Hepatocyte (in vitro differentiated cells): ENCODE data around the gene NUBP2. TPM values are rescaled to one million over a fixed set of nuclear protein-coding genes. Genes with fewer than 3 reads are reported as not detected.

Experiments used
- DNase-seq: peaks from one replicate; pipeline ENCODE4 v3.0.0-alpha.2; 2016; ENCODE audit warnings: low spot score
- H2AFZ ChIP-seq: fragments of 200-600 bp; sonication (generic); 2 replicates; pipeline ENCODE4 v1.6.0; 2016; ENCODE audit warnings: antibody characterized with exemption, mild to moderate bottlenecking
- H3K27ac ChIP-seq: fragments of 200-600 bp; sonication (generic); 2 replicates; pipeline ENCODE4 v1.5.1; 2016; ENCODE audit warnings: mild to moderate bottlenecking
- H3K27me3 ChIP-seq: fragments of 200-600 bp; sonication (generic); 2 replicates; pipeline ENCODE4 v1.6.1; 2016
- H3K36me3 ChIP-seq: fragments of 200-600 bp; sonication (generic); replicated peaks from 2 replicates; pipeline ENCODE4 v1.5.1; 2016; ENCODE audit warnings: low read depth; ENCODE audit not compliant: insufficient read depth
- H3K4me1 ChIP-seq: fragments of 200-600 bp; sonication (generic); 2 replicates; pipeline ENCODE4 v1.5.1; 2016; ENCODE audit warnings: mild to moderate bottlenecking, moderate library complexity; ENCODE audit not compliant: insufficient read depth
- H3K4me2 ChIP-seq: fragments of 200-600 bp; sonication (generic); 2 replicates; pipeline ENCODE4 v1.6.0; 2016
- H3K4me3 ChIP-seq: fragments of 200-600 bp; sonication (generic); 2 replicates; pipeline ENCODE4 v1.5.1; 2016; ENCODE audit warnings: mild to moderate bottlenecking
- H3K79me2 ChIP-seq: fragments of 200-600 bp; sonication (generic); 2 replicates; pipeline ENCODE4 v1.6.0; 2017; ENCODE audit warnings: mild to moderate bottlenecking
- H3K9me2 ChIP-seq: fragments of 200-600 bp; sonication (generic); replicated peaks from 2 replicates; pipeline ENCODE4 v1.6.0; 2017; ENCODE audit warnings: mild to moderate bottlenecking; ENCODE audit not compliant: insufficient read depth
- H3K9me3 ChIP-seq: fragments of 200-600 bp; sonication (generic); 2 replicates; pipeline ENCODE4 v1.5.1; 2016; ENCODE audit warnings: low read depth, mild to moderate bottlenecking
- H4K20me1 ChIP-seq: fragments of 200-600 bp; sonication (generic); 2 replicates; pipeline ENCODE4 v1.6.0; 2016; ENCODE audit warnings: mild to moderate bottlenecking; ENCODE audit not compliant: insufficient read depth, poor library complexity, severe bottlenecking
- EZH2 ChIP-seq: fragments of 200-600 bp; sonication (generic); IDR thresholded peaks from 2 replicates; pipeline ENCODE4 v1.6.1; 2016; ENCODE audit warnings: antibody characterized with exemption, mild to moderate bottlenecking, borderline replicate concordance
- EZH2phosphoT487 ChIP-seq: fragments of 200-600 bp; sonication (generic); IDR thresholded peaks from one replicate; pipeline ENCODE4 v1.6.1; 2018; ENCODE audit warnings: antibody characterized with exemption, mild to moderate bottlenecking, low read depth, moderate library complexity; ENCODE audit not compliant: unreplicated experiment, severe bottlenecking
- WGBS: methylation state at CpG from one replicate; pipeline ENCODE4 v1.1.6; 2016; ENCODE audit warnings: low lambda C conversion rate; ENCODE audit errors: missing lambda C conversion rate; 5-methylcytosine and 5-hydroxymethylcytosine counted together
- polyA plus RNA-seq: library from polyadenylated mRNA; unstranded; fragments of >200 nt; fragmentation: Nextera tagmentation; extraction: Ambion mirVana; gene quantifications from 2 replicates; pipeline ENCODE4 v1.2.1, GENCODE V29; 2016
- total RNA-seq: library from RNA; depleted of rRNA; stranded (reverse); fragments of >200 nt; gene quantifications from 2 replicates; pipeline ENCODE4 v1.2.3, GENCODE V29; 2014
- TF ChIP-seq, protein P1 (sequence below): fragments of 200-600 bp; sonication (generic); IDR thresholded peaks from 2 replicates; pipeline ENCODE4 v1.5.1; 2016; ENCODE audit warnings: antibody characterized with exemption, mild to moderate bottlenecking; ENCODE audit not compliant: poor library complexity

The NUBP2 gene
- total and polyA plus RNA-seq, 2 experiments from 2014 or later: 85.4 to 101 TPM

DNA sequence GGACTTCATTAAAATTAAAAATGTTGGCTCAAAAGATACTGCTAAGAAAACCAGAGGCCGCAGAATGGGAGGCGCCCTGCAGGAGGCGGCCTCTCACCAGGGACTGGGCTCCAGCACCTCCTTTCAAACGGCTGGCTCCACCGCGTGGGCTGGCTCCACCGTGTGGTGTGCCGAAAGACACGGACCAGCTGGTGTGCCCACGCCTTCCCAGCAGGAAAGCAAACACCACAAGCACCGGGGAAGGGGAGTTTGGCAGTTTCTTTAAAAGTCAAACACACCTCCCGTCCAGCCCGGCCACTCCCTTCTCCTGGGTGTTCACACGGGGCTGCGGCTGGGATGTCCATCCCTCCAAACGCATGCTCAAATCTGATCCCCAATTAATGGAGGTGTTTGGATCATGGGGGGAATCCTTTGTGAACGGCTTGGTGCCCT, 30.0 kb downstream of the NUBP2 start:
- Histone ChIP-seq H3K36me3 (no peaks in the 10 kb centered on the region), H3K79me2 (no peaks in the 10 kb centered on the region), H4K20me1 (peaks cover 3% of the 10 kb centered on the region), H2AFZ (no peak overlapping the region), H3K27me3 (no peaks in the 10 kb centered on the region), H3K4me2 (no peak overlapping the region), H3K9me3 (no peaks in the 10 kb centered on the region), H3K9me2 (no peaks in the 10 kb centered on the region), H3K4me3 (no peak overlapping the region), H3K4me1 (no peaks in the 10 kb centered on the region), H3K27ac (no peak overlapping the region)
- whole genome bisulfite sequencing: 36% methylated on average over 17 of the region's 17 CpGs
- peak; percentile 87 for DNase-seq
- TF ChIP-seq EZH2: no peak
- TF ChIP-seq, protein P1, sequence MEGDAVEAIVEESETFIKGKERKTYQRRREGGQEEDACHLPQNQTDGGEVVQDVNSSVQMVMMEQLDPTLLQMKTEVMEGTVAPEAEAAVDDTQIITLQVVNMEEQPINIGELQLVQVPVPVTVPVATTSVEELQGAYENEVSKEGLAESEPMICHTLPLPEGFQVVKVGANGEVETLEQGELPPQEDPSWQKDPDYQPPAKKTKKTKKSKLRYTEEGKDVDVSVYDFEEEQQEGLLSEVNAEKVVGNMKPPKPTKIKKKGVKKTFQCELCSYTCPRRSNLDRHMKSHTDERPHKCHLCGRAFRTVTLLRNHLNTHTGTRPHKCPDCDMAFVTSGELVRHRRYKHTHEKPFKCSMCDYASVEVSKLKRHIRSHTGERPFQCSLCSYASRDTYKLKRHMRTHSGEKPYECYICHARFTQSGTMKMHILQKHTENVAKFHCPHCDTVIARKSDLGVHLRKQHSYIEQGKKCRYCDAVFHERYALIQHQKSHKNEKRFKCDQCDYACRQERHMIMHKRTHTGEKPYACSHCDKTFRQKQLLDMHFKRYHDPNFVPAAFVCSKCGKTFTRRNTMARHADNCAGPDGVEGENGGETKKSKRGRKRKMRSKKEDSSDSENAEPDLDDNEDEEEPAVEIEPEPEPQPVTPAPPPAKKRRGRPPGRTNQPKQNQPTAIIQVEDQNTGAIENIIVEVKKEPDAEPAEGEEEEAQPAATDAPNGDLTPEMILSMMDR: peak; percentile 57

DNA sequence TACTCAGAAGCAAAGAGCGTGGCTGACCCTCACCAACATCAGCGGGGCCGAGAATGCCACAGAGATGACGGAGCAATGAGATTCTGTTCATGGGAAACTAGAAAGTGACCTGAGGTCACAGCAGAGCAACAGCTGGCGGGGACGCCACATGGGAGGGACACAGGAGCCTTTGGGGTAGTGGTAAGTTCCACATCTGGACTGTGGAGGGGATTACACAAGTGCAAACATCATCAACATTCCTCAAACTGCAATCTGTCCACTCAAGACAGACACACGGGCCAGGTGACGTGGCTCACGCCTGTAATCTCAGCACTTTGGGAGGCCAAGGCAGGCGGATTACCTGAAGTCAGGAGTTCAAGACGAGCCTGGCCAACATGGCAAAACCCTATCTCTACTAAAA, 32.7 kb downstream of the NUBP2 start:
- no peak overlapping the region for H3K4me2 ChIP-seq
- H3K4me1 ChIP-seq: no peaks in the 10 kb centered on the region
- H3K36me3 ChIP-seq: no peaks in the 10 kb centered on the region
- H3K9me3 ChIP-seq: no peaks in the 10 kb centered on the region
- no peak overlapping the region for H3K4me3 ChIP-seq
- DNase-seq: no peak
- no peaks in the 10 kb centered on the region for H3K27me3 ChIP-seq
- no peaks in the 10 kb centered on the region for H3K9me2 ChIP-seq
- H3K27ac ChIP-seq: no peak overlapping the region
- WGBS: 92% methylated on average over 11 of the region's 11 CpGs
- TF ChIP-seq, protein P1: no peak
- TF ChIP-seq EZH2phosphoT487: no peak
- TF ChIP-seq EZH2: no peak
- H2AFZ ChIP-seq: no peak overlapping the region
- H4K20me1 ChIP-seq: peaks cover 3% of the 10 kb centered on the region
- no peaks in the 10 kb centered on the region for H3K79me2 ChIP-seq

DNA sequence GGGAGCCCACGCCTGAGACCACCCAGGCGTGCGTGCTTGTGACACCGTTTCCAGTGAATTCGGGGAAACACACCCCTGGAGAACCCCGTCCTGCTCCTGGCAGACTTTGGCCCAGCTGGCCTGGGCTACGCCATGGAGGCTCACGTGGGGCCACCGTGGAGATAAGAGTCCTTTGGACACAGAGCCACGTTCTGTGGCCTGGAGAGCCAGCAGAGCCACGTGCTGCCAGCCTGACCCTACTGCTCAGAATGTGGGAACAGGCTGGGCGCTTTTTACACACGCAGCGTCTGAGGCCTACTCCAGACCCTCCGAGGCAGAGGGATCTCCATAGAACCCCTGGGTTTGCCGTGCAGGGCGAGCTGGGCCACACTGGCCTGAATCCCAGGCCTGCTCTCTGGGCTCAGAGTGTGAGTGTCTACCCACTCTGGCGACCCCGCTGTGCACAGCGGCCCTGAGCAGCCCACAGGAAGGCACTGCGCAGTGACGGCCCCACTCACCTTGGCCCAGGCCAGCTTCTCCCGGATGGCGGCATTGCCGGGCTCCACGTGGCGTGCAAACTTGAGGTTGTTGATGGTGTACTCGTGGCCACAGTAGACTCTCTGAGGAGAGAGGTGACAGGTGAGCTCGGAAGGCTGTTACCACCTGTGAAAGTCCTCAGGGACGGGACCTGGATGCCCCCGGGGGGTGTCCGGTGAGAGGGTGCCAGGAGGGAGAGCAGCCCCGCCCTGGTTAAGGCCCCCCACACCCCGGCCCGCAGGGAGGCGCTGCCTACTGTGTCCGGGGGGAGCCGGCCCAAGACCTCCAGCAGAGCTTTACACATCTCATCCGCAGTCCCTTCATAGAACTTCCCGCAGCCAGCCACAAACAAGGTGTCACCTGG, 33.9 kb downstream of the NUBP2 start:
- Histone ChIP-seq H3K27ac (no peak overlapping the region), H3K9me3 (no peaks in the 10 kb centered on the region), H3K36me3 (no peaks in the 10 kb centered on the region), H3K27me3 (no peaks in the 10 kb centered on the region), H3K4me3 (no peak overlapping the region), H3K4me2 (no peak overlapping the region), H4K20me1 (peaks cover 3% of the 10 kb centered on the region), H3K79me2 (no peaks in the 10 kb centered on the region), H3K4me1 (no peaks in the 10 kb centered on the region), H3K9me2 (no peaks in the 10 kb centered on the region), H2AFZ (no peak overlapping the region)
- WGBS: 97% methylated on average over 35 of the region's 40 CpGs
- no peak for DNase-seq
- TF ChIP-seq EZH2phosphoT487 (no peak), EZH2 (no peak)
- TF ChIP-seq, protein P1: no peak
